Tibial nerve (tissue), 4 donors: ENCODE measurements around the gene CDK19. TPM values are rescaled to one million over a fixed set of nuclear protein-coding genes. Genes with fewer than 3 reads are reported as not detected.

Experiments
- DNase-seq, 2 donors: peaks; one replicate each; pipeline ENCODE4 v3.0.0-alpha.2; 2019; ENCODE audit warnings: low spot score in 2 of 2
- H3K27ac ChIP-seq, 4 donors: fragments of 200-600 bp; sonication (generic) in 3 of 4; one replicate each; pipeline ENCODE4 v1.5.1; 2017 to 2019; ENCODE audit warnings: mild to moderate bottlenecking in 1 of 4
- H3K27me3 ChIP-seq, 2 donors: fragments of 200-600 bp; sonication (generic) in 1 of 2; one replicate each; pipeline versions ENCODE4 v1.5.1 to v1.6.0; 2017 to 2019
- H3K36me3 ChIP-seq, 3 donors: fragments of 200-600 bp; sonication (generic); one replicate each; pipeline ENCODE4 v1.5.1; 2018 to 2019
- H3K4me1 ChIP-seq, 4 donors: fragments of 200-600 bp; sonication (generic) in 3 of 4; one replicate each; pipeline ENCODE4 v1.5.1; 2017 to 2019
- H3K4me3 ChIP-seq, 4 donors: fragments of 200-600 bp; sonication (generic) in 3 of 4; one replicate each; pipeline ENCODE4 v1.5.1; 2017 to 2019; ENCODE audit warnings: mild to moderate bottlenecking in 1 of 4, moderate library complexity in 1 of 4
- H3K9me3 ChIP-seq, 4 donors: fragments of 200-600 bp; sonication (generic) in 3 of 4; one replicate each; pipeline ENCODE4 v1.5.1; 2017 to 2019
- CTCF ChIP-seq, 5 experiments: fragments of 200-600 bp in 3 of 5; fragments of 450-650 bp in 2 of 5; sonication (generic) in 3 of 5; IDR thresholded peaks; one replicate each; pipeline ENCODE4 v1.5.1; 2016 to 2019; ENCODE audit warnings: antibody characterized with exemption in 5 of 5, mild to moderate bottlenecking in 3 of 5, moderate library complexity in 2 of 5
- EP300 ChIP-seq, 2 donors: sonication (generic); formaldehyde crosslinking; IDR thresholded peaks; one replicate each; pipeline ENCODE4 v1.6.1; 2017; ENCODE audit warnings: antibody characterized with exemption in 2 of 2, mild to moderate bottlenecking in 1 of 2
- POLR2A ChIP-seq, 2 donors: fragments of 450-650 bp; IDR thresholded peaks; one replicate each; pipeline ENCODE4 v1.6.1; 2017; ENCODE audit warnings: antibody characterized with exemption in 2 of 2, mild to moderate bottlenecking in 2 of 2, moderate library complexity in 2 of 2
- WGBS, 2 donors: methylation state at CpG; one replicate each; pipeline ENCODE4 v1.1.5; 2018; 5-methylcytosine and 5-hydroxymethylcytosine counted together
- total RNA-seq, 4 donors: library from RNA; depleted of rRNA; stranded (reverse); fragments of >200 nt; gene quantifications; one replicate each; pipeline ENCODE4 v1.1.0, GENCODE V29; 2016

CDK19 gene
- total RNA-seq, 4 donors from 2014 or later, result 18.6 to 29.3 (median 24.3) TPM

- no peaks in the 10 kb centered on the region for H3K27me3 ChIP-seq
- H3K27ac ChIP-seq, result no peak overlapping the region
- no peak overlapping the region for H3K4me3 ChIP-seq
- TF ChIP-seq POLR2A (IDR thresholded peaks at IDR 0.05), result no peak
- no peak for TF ChIP-seq CTCF (IDR thresholded peaks at IDR 0.05)
- TF ChIP-seq EP300 (IDR thresholded peaks at IDR 0.05), result no peak
- no peaks in the 10 kb centered on the region for H3K9me3 ChIP-seq
- no peaks in the 10 kb centered on the region for H3K4me1 ChIP-seq
- DNase-seq, result no peak
- 93 to 94% methylated on average over 16 to 21 of the region's 21 CpGs for WGBS, 2 donors
- H3K36me3 ChIP-seq, result peaks cover 0 to 12% (median 0%) of the 10 kb centered on the region in 3 donors
Measured at GRCh38 chr6:110858016-110858415, 42.7 kb upstream of the CDK19 start.

DNA sequence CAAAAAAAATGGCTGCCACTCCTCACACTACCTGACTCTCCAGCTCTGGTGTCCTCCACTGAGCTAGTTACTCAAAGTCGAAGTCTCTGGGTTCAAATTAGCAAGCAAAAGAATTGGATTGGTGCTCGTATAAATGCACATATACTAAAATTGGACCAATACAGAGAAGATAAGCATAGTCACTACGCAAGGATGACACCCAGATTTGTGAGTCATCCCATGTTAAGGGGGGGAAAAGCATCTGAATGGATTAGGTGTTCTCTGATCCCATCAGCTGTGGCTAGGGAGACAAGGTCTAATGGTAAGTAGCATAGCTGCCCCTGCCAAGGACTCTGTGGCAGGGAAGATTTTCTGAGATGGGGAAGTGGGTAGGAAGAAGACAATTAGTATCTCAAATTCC is 41.0 kb upstream of the CDK19 start:
- Histone ChIP-seq H3K9me3 (no peaks in the 10 kb centered on the region), H3K36me3 (peaks cover 0 to 12% (median 0%) of the 10 kb centered on the region in 3 donors), H3K4me3 (no peak overlapping the region), H3K27ac (no peak overlapping the region), H3K4me1 (no peaks in the 10 kb centered on the region), H3K27me3 (no peaks in the 10 kb centered on the region)
- WGBS, 2 donors, result 93 to 94% methylated on average over 3 of the region's 3 CpGs
- TF ChIP-seq EP300 (IDR thresholded peaks at IDR 0.05), result no peak
- no peak for TF ChIP-seq POLR2A (IDR thresholded peaks at IDR 0.05)
- TF ChIP-seq CTCF (IDR thresholded peaks at IDR 0.05), result no peak
- no peak for DNase-seq

DNA sequence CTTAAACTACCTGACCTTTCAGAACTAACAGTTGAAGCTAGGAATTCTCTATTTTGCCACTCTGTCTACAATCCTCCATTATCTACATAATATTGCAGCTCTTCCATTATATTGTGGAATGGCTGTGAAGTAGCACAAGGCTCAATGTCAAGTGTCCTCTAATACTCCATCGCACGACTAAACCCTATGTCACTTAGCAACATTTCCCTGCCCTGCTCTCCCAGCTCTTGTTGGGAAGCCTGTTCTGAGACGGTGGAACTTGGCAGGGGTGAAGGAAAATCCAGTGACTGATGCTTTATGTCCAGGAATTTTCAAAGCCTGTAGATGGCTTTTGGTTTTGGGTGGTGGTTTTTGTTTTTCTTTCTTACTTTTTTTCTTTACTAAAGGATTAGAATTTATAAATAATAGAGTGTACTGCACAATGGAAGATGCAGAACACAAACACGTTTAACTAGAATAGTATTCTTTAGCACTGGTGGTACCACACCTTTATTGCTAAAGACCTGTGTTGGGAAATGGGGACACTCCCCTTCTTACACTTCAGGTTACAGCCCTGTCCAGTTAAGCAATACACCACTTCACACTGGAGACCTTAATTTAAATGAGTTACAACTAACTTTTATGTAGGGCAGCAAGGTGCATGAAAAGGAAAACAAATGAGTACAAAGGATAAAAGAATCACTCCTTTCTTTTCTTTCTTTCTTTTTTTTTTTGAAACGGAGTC is 38.6 kb upstream of the CDK19 start:
- Histone ChIP-seq H3K4me1 (no peaks in the 10 kb centered on the region), H3K36me3 (peaks cover 0 to 10% (median 0%) of the 10 kb centered on the region in 3 donors), H3K27ac (no peak overlapping the region), H3K27me3 (no peaks in the 10 kb centered on the region), H3K9me3 (no peaks in the 10 kb centered on the region), H3K4me3 (no peak overlapping the region)
- TF ChIP-seq CTCF (IDR thresholded peaks at IDR 0.05) (no peak), POLR2A (IDR thresholded peaks at IDR 0.05) (no peak), EP300 (IDR thresholded peaks at IDR 0.05) (no peak)
- WGBS, 2 donors, result 74% methylated on average over 5 of the region's 5 CpGs
- DNase-seq, result no peak

DNA sequence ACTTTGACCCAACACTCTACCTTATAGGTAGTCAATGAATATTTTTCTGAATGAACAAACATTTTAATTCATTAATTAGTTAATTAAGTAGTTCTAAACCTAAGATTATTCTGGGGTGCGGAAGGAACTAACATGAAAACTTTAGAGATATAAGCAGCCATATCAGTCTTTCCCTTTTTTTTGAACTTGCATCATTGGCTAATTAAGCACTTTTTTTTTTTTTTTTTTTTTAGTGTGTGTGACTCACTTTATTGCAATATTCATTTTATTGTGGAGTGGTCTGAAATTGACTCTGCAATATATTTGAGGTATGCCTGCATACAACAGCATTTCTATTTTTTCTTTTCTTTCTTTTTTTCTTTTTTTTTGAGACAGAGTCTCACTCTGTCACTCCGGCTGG is 37.5 kb upstream of the CDK19 start:
- H3K27me3 ChIP-seq, result no peaks in the 10 kb centered on the region
- no peaks in the 10 kb centered on the region for H3K4me1 ChIP-seq
- WGBS, 2 donors, result 94 to 99% methylated on average over 2 of the region's 2 CpGs
- no peak for DNase-seq
- H3K36me3 ChIP-seq, result no peaks in the 10 kb centered on the region
- no peaks in the 10 kb centered on the region for H3K9me3 ChIP-seq
- H3K27ac ChIP-seq, result no peak overlapping the region
- no peak for TF ChIP-seq CTCF (IDR thresholded peaks at IDR 0.05)
- no peak overlapping the region for H3K4me3 ChIP-seq

DNA sequence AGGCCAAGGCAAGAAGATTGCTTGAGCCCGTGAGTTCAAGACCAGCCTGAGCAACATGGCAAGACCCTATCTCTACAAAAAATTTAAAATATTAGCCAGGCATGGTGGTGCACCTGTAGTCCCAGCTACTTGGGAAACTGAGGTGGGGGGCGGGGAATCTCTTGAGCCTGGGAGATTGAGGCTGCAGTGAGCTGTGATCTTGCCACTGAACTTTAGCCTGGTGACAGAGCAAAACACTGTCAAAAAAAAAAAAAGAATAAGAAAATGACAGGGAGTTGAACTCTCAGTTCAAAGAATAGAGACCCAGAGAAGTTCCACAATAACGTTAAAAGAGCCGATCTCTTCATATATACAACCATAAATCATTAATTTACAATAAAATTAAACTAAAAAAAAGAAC is 34.5 kb upstream of the CDK19 start:
- no peaks in the 10 kb centered on the region for H3K27me3 ChIP-seq
- H3K4me3 ChIP-seq, result no peak overlapping the region
- TF ChIP-seq EP300 (IDR thresholded peaks at IDR 0.05) (no peak), POLR2A (IDR thresholded peaks at IDR 0.05) (no peak), CTCF (IDR thresholded peaks at IDR 0.05) (no peak)
- no peak for DNase-seq
- WGBS, 2 donors, result 85 to 87% methylated on average over 4 of the region's 4 CpGs
- H3K27ac ChIP-seq, result no peak overlapping the region
- H3K9me3 ChIP-seq, result no peaks in the 10 kb centered on the region
- no peaks in the 10 kb centered on the region for H3K36me3 ChIP-seq
- H3K4me1 ChIP-seq, result no peaks in the 10 kb centered on the region
